OCI-LY1 (cell line): ENCODE results near the gene KLK7.

Experiments used
- H2AFZ ChIP-seq: fragments of 200-600 bp; sonication (generic), shearing (Covaris generic); 2 replicates; pipeline ENCODE4 v1.6.0; 2014; ENCODE audit warnings: antibody characterized with exemption, mild to moderate bottlenecking, low read length
- H3F3A ChIP-seq: fragments of 200-600 bp; sonication (generic), shearing (Covaris generic); 2 replicates; pipeline ENCODE4 v1.6.0; 2014; ENCODE audit warnings: mild to moderate bottlenecking, antibody characterized with exemption, low read length, moderate library complexity; ENCODE audit not compliant: insufficient read depth
- H3K27ac ChIP-seq: fragments of 200-600 bp; sonication (generic); 2 replicates; pipeline ENCODE4 v1.5.1; 2014; ENCODE audit warnings: low read length, mixed run types, mild to moderate bottlenecking, low read depth; ENCODE audit not compliant: poor library complexity, severe bottlenecking
- H3K27me3 ChIP-seq: fragments of 200-600 bp; sonication (generic); 2 replicates; pipeline ENCODE4 v1.6.0; 2014; ENCODE audit warnings: antibody characterized with exemption, mild to moderate bottlenecking, low read length, moderate library complexity; ENCODE audit not compliant: insufficient read depth
- H3K36me3 ChIP-seq: fragments of 200-600 bp; sonication (generic); 2 replicates; pipeline ENCODE4 v1.6.1; 2014; ENCODE audit warnings: mild to moderate bottlenecking, antibody characterized with exemption, low read length, moderate library complexity, mixed read lengths; ENCODE audit not compliant: insufficient read depth
- H3K4me1 ChIP-seq: fragments of 200-600 bp; sonication (generic); 2 replicates; pipeline ENCODE4 v1.5.1; 2014; ENCODE audit warnings: mild to moderate bottlenecking, low read length, moderate library complexity; ENCODE audit not compliant: insufficient read depth, severe bottlenecking
- H3K4me2 ChIP-seq: fragments of 200-600 bp; sonication (generic), shearing (Covaris generic); 2 replicates; pipeline ENCODE4 v1.6.1; 2014; ENCODE audit warnings: low read length
- H3K4me3 ChIP-seq: fragments of 200-600 bp; sonication (generic); 2 replicates; pipeline ENCODE4 v1.5.1; 2014; ENCODE audit warnings: low read length, low read depth, mild to moderate bottlenecking, mixed read lengths; ENCODE audit not compliant: poor library complexity, severe bottlenecking
- H3K79me2 ChIP-seq: fragments of 200-600 bp; shearing (Covaris generic); 2 replicates; pipeline ENCODE4 v1.6.1; 2016; ENCODE audit warnings: mixed run types, low read length, mixed read lengths; ENCODE audit not compliant: insufficient read depth
- H3K9ac ChIP-seq: fragments of 200-600 bp; sonication (generic), shearing (Covaris generic); 2 replicates; pipeline ENCODE4 v1.6.1; 2014; ENCODE audit warnings: mild to moderate bottlenecking, low read length, mixed read lengths
- H3K9me2 ChIP-seq: fragments of 200-600 bp; sonication (generic), shearing (Covaris generic); 2 replicates; pipeline ENCODE4 v1.6.1; 2014; ENCODE audit warnings: low read depth, mild to moderate bottlenecking, low read length, mixed read lengths
- H3K9me3 ChIP-seq: fragments of 200-600 bp; shearing (Covaris generic); 2 replicates; pipeline ENCODE4 v1.6.1; 2014; ENCODE audit warnings: low read length, mixed read lengths
- H4K20me1 ChIP-seq: fragments of 200-600 bp; sonication (generic), shearing (Covaris generic); 2 replicates; pipeline ENCODE4 v1.6.0; 2016; ENCODE audit warnings: mild to moderate bottlenecking, low read length; ENCODE audit not compliant: insufficient read depth
- CTCF ChIP-seq: fragments of 200-600 bp; sonication (generic), shearing (Covaris generic); IDR thresholded peaks from 2 replicates; pipeline ENCODE4 v1.5.1; 2017; ENCODE audit warnings: mild to moderate bottlenecking, antibody characterized with exemption, low read length, moderate library complexity, mixed read lengths
- EZH2 ChIP-seq: fragments of 200-600 bp; sonication (generic), shearing (Covaris generic); IDR thresholded peaks from 2 replicates; pipeline ENCODE4 v1.8.0; 2017; ENCODE audit warnings: borderline replicate concordance, mixed run types, mild to moderate bottlenecking, antibody characterized with exemption, low read length, moderate library complexity, mixed read lengths

Gene KLK7

GRCh38 chr19:50932018-50932689 is 51.6 kb downstream of the KLK7 start:
- H3K4me3 ChIP-seq: no peak overlapping the region
- no peaks in the 10 kb centered on the region for H4K20me1 ChIP-seq
- no peaks in the 10 kb centered on the region for H3K9me3 ChIP-seq
- no peak overlapping the region for H3K27ac ChIP-seq
- no peaks in the 10 kb centered on the region for H3K4me1 ChIP-seq
- TF ChIP-seq CTCF (no peak), EZH2 (no peak)
- no peak overlapping the region for H2AFZ ChIP-seq
- H3F3A ChIP-seq: no peaks in the 10 kb centered on the region
- H3K79me2 ChIP-seq: no peaks in the 10 kb centered on the region
- H3K9me2 ChIP-seq: no peaks in the 10 kb centered on the region
- no peak overlapping the region for H3K4me2 ChIP-seq
- no peak overlapping the region for H3K9ac ChIP-seq
- H3K36me3 ChIP-seq: no peaks in the 10 kb centered on the region
- H3K27me3 ChIP-seq: no peaks in the 10 kb centered on the region

GRCh38 chr19:50931023-50931422 is 52.7 kb downstream of the KLK7 start:
- Histone ChIP-seq H3K4me1 (no peaks in the 10 kb centered on the region), H2AFZ (no peak overlapping the region), H3K4me3 (no peak overlapping the region), H3K27me3 (no peaks in the 10 kb centered on the region), H3K36me3 (no peaks in the 10 kb centered on the region), H3K9ac (no peak overlapping the region), H3K27ac (no peak overlapping the region), H3K9me3 (no peaks in the 10 kb centered on the region), H4K20me1 (no peaks in the 10 kb centered on the region), H3F3A (no peaks in the 10 kb centered on the region), H3K4me2 (no peak overlapping the region), H3K79me2 (no peaks in the 10 kb centered on the region), H3K9me2 (no peaks in the 10 kb centered on the region)
- no peak for TF ChIP-seq EZH2
- TF ChIP-seq CTCF: no peak

- H3K9me3 ChIP-seq: no peaks in the 10 kb centered on the region
- no peaks in the 10 kb centered on the region for H3K36me3 ChIP-seq
Measured at GRCh38 chr19:50928831-50929230, 54.9 kb downstream of the KLK7 start.

More at GRCh38 chr19:50928831-50929230, 54.9 kb downstream of the KLK7 start:
- Histone ChIP-seq H3K9ac (no peak overlapping the region), H3K4me2 (no peak overlapping the region), H4K20me1 (no peaks in the 10 kb centered on the region), H3K79me2 (no peaks in the 10 kb centered on the region), H3K4me1 (no peaks in the 10 kb centered on the region), H3K27ac (no peak overlapping the region), H3K9me2 (no peaks in the 10 kb centered on the region), H2AFZ (no peak overlapping the region), H3K27me3 (no peaks in the 10 kb centered on the region), H3F3A (no peaks in the 10 kb centered on the region), H3K4me3 (no peak overlapping the region)
- no peak for TF ChIP-seq EZH2
- no peak for TF ChIP-seq CTCF
